GM19193 (cell line): Measurements from ENCODE around the gene TMEM217.

Experiments
- POLR2A ChIP-seq: IDR thresholded peaks from 4 replicates; pipeline ENCODE4 v1.6.1; 2011; ENCODE audit not compliant: insufficient read depth, insufficient read length; ENCODE audit errors: extremely low read depth

Gene TMEM217

GRCh38 chr6:37171201-37171969 lies 86.6 kb downstream of the TMEM217 start:
- no peak for TF ChIP-seq POLR2A

- peak; percentile 10 for TF ChIP-seq POLR2A
Measured at GRCh38 chr6:37170273-37171200, 87.4 kb downstream of the TMEM217 start.

- peak; percentile 66 for TF ChIP-seq POLR2A
Measured at GRCh38 chr6:37169496-37170272, 88.3 kb downstream of the TMEM217 start, which contains the start of gene PIM1. Gene PIM1, plus strand, starts transcription at chr6:37170152. Its CDS starts 424 bp downstream, at chr6:37170576.

GRCh38 chr6:37168811-37169495 lies 89.0 kb downstream of the TMEM217 start:
- TF ChIP-seq POLR2A, result no peak

- TF ChIP-seq POLR2A, result no peak
Measured at GRCh38 chr6:37168163-37168758, 89.7 kb downstream of the TMEM217 start.

GRCh38 chr6:37162740-37163139 lies 95.2 kb downstream of the TMEM217 start:
- TF ChIP-seq POLR2A, result no peak
